OCI-LY7 (cell line): ENCODE results near the gene DBN1. TPM values are rescaled to one million over a fixed set of nuclear protein-coding genes. Genes with fewer than 3 reads are reported as not detected.

ENCODE experiments used
- BruUV-seq: library from RNA; stranded (reverse); fragments of 400-500 nt; replicated peaks from 2 replicates; lab custom pipeline; 2021; lab: Mats Ljungman, UMichigan
- CTCF ChIA-PET: fragments of 300-600 bp; sonication (Branson Sonifier 250); formaldehyde crosslinking; loops from one replicate; lab custom pipeline; 2022; ENCODE audit warnings: antibody characterized with exemption; ENCODE audit not compliant: unreplicated experiment; lab: Charles Lee
- POLR2A ChIA-PET: fragments of 300-600 bp; sonication (Branson Sonifier 250); formaldehyde crosslinking; loops from one replicate; lab custom pipeline; 2022; ENCODE audit warnings: antibody characterized with exemption; lab: Charles Lee
- DNase-seq: peaks from one replicate; pipeline ENCODE4 v3.0.0-alpha.2; 2015; ENCODE audit warnings: low spot score
- H2AFZ ChIP-seq: fragments of 200-600 bp; sonication (generic), shearing (Covaris generic); 2 replicates; pipeline ENCODE4 v1.6.1; 2014; ENCODE audit warnings: mild to moderate bottlenecking, antibody characterized with exemption, low read length, moderate library complexity
- H3K27ac ChIP-seq: fragments of 200-600 bp; sonication (generic); 2 replicates; pipeline ENCODE4 v1.5.1; 2014; ENCODE audit warnings: mixed run types, low read depth, mild to moderate bottlenecking, moderate library complexity, low read length, inconsistent platforms; ENCODE audit not compliant: poor library complexity, severe bottlenecking
- H3K36me3 ChIP-seq: fragments of 200-600 bp; sonication (generic); 2 replicates; pipeline ENCODE4 v1.6.1; 2014; ENCODE audit warnings: mild to moderate bottlenecking, antibody characterized with exemption, low read length, moderate library complexity, mixed read lengths; ENCODE audit not compliant: insufficient read depth
- H3K4me1 ChIP-seq: fragments of 200-600 bp; sonication (generic); 2 replicates; pipeline ENCODE4 v1.5.1; 2014; ENCODE audit warnings: mild to moderate bottlenecking, low read length; ENCODE audit not compliant: insufficient read depth, poor library complexity, severe bottlenecking
- H3K4me2 ChIP-seq: fragments of 200-600 bp; sonication (generic); 2 replicates; pipeline ENCODE4 v1.6.1; 2014; ENCODE audit warnings: mild to moderate bottlenecking, low read length
- H3K4me3 ChIP-seq: fragments of 200-600 bp; sonication (generic); 2 replicates; pipeline ENCODE4 v1.5.1; 2014; ENCODE audit warnings: mild to moderate bottlenecking, low read depth, low read length; ENCODE audit not compliant: poor library complexity, severe bottlenecking
- H3K79me2 ChIP-seq: fragments of 200-600 bp; sonication (generic); 2 replicates; pipeline ENCODE4 v1.6.1; 2016; ENCODE audit warnings: low read depth, mild to moderate bottlenecking, low read length, moderate library complexity, mixed read lengths; ENCODE audit not compliant: insufficient read depth
- H3K9me2 ChIP-seq: fragments of 200-600 bp; sonication (generic); 2 replicates; pipeline ENCODE4 v1.6.1; 2016; ENCODE audit warnings: mild to moderate bottlenecking, low read length, mixed read lengths; ENCODE audit not compliant: insufficient read depth
- H3K9me3 ChIP-seq: fragments of 200-600 bp; sonication (generic); 2 replicates; pipeline ENCODE4 v1.6.1; 2014; ENCODE audit warnings: mild to moderate bottlenecking, mixed run types, low read length, mixed read lengths
- H4K20me1 ChIP-seq: fragments of 200-600 bp; sonication (generic); 2 replicates; pipeline ENCODE4 v1.6.1; 2014; ENCODE audit warnings: mild to moderate bottlenecking, antibody characterized with exemption, low read length, moderate library complexity, mixed read lengths; ENCODE audit not compliant: insufficient read depth
- EZH2phosphoT487 ChIP-seq: fragments of 200-600 bp; sonication (generic); IDR thresholded peaks from 2 replicates; pipeline ENCODE4 v1.6.1; 2018; ENCODE audit warnings: low read depth, borderline replicate concordance, mild to moderate bottlenecking, mixed run types, antibody characterized with exemption, low read length, moderate library complexity, mixed read lengths
- intact Hi-C: fragments of 100-400 bp; cut with micrococcal nuclease; formaldehyde crosslinking; loops from one replicate; pipeline ENCODE4 v1.10.0; 2022; ENCODE audit not compliant: unreplicated experiment
- total RNA-seq, 2 experiments: library from RNA; depleted of rRNA in 1 of 2; stranded (reverse); fragments of >200 nt in 1 of 2; shearing (Covaris generic) in 1 of 2; gene quantifications; 2 replicates each; pipeline ENCODE4 v1.2.3, GENCODE V29; 2014 to 2022
- TF ChIP-seq, protein P1 (sequence below): fragments of 200-600 bp; sonication (generic); conservative IDR thresholded peaks from 2 replicates; pipeline ENCODE4 v1.5.1; 2014; ENCODE audit warnings: mild to moderate bottlenecking, antibody characterized with exemption, low read length, moderate library complexity, mixed read lengths

Gene DBN1
- total RNA-seq, 2 experiments from 2014 or later = 11.7 to 22.0 TPM

DNA sequence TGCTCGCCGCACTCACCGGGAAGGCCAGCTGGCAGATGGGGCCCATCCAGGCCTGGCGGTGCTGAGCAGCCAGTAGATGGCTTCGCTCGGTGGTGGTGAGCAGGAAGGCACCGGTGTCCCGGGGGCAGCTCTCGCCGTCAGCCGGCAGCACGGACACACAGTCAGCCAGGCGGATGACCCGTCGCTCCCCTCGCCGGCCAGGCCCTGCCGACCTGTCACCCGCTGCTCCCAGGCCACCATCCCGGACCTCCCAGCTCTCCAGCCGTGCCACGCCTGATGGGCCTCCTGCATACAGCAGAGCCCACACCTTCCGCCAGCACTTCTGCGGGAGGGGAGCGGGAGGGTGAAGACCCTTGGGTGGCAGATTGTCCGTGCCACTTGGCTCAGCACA lies 34.8 kb upstream of the DBN1 start:
- Histone ChIP-seq H3K9me2 (no peaks in the 10 kb centered on the region), H3K4me2 (peak overlapping the region; percentile 100), H3K4me3 (peak overlapping the region; percentile 77), H2AFZ (no peak overlapping the region), H3K36me3 (peaks cover 91% of the 10 kb centered on the region), H3K4me1 (peaks cover 73% of the 10 kb centered on the region), H3K79me2 (peaks cover 35% of the 10 kb centered on the region), H4K20me1 (no peaks in the 10 kb centered on the region), H3K9me3 (no peaks in the 10 kb centered on the region), H3K27ac (peak overlapping the region; percentile 95)
- CTCF ChIA-PET = interaction anchor here (0.6 to 1.9 kb wide), 7 partner anchors 8 to 98 kb away, joined by 3 to 5 read pairs (median 3); partner anchors contain the start of genes DDX41 and PDLIM7
- TF ChIP-seq, protein P1, sequence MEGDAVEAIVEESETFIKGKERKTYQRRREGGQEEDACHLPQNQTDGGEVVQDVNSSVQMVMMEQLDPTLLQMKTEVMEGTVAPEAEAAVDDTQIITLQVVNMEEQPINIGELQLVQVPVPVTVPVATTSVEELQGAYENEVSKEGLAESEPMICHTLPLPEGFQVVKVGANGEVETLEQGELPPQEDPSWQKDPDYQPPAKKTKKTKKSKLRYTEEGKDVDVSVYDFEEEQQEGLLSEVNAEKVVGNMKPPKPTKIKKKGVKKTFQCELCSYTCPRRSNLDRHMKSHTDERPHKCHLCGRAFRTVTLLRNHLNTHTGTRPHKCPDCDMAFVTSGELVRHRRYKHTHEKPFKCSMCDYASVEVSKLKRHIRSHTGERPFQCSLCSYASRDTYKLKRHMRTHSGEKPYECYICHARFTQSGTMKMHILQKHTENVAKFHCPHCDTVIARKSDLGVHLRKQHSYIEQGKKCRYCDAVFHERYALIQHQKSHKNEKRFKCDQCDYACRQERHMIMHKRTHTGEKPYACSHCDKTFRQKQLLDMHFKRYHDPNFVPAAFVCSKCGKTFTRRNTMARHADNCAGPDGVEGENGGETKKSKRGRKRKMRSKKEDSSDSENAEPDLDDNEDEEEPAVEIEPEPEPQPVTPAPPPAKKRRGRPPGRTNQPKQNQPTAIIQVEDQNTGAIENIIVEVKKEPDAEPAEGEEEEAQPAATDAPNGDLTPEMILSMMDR = no peak
- no peak for TF ChIP-seq EZH2phosphoT487
- POLR2A ChIA-PET = interaction anchor here (0.9 to 4.3 kb wide), 10 partner anchors 8 to 198 kb away, joined by 3 to 24 read pairs (median 4); partner anchors contain the start of genes DDX41, PDLIM7 and RGS14
- peak; percentile 50 for DNase-seq
- BruUV-seq = no TSS peak
- intact Hi-C loops = loop anchor here (1.0 to 10.0 kb wide), 5 partner anchors 47 to 607 kb away; partner anchors contain the start of genes FAM193B, GRK6, MXD3 and N4BP3

DNA sequence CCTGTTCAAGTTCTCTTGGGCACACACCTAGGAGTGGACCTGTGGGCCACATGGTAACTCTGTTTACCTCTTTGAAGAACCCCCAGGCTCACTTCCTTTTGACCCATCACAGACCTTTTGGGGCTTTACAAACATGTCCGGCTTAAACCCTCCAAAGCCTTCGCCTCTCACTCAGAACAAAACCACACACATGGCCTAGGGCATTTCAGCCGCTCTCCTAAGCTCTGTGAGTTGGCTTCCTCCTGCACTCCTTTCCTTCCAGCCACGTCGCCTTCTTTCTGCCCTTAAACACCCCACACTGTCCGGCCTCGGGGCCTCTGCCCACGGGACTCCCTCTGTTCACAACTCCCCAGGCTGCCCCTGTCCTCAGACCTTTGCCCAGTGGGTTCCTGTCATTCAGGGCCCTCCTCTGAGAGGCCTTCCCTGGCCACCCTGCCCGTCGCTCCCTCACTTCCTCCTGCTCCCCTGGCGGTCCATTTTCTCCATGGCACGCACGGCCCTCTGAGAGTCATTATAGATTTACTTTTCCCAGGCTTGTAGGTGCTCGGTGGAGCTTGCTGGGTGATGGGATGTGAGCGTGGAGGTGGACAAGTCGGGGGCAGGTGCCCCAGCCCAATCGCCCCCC lies 34.3 kb upstream of the DBN1 start:
- H3K9me3 ChIP-seq = no peaks in the 10 kb centered on the region
- H3K27ac ChIP-seq = peak overlapping the region; percentile 95
- CTCF ChIA-PET = interaction anchor here (0.8 to 1.4 kb wide), 3 partner anchors 9 to 98 kb away, joined by 3 read pairs; partner anchors contain the start of genes DDX41 and PDLIM7
- no peak overlapping the region for H2AFZ ChIP-seq
- peak; percentile 41 for DNase-seq
- no TSS peak for BruUV-seq
- H3K36me3 ChIP-seq = peaks cover 91% of the 10 kb centered on the region
- H3K79me2 ChIP-seq = peaks cover 35% of the 10 kb centered on the region
- no peaks in the 10 kb centered on the region for H3K9me2 ChIP-seq
- POLR2A ChIA-PET = interaction anchor here (1.2 to 4.3 kb wide), 7 partner anchors 8 to 150 kb away, joined by 3 to 24 read pairs (median 4); partner anchors contain the start of genes DDX41, PDLIM7 and RGS14
- H3K4me2 ChIP-seq = peak overlapping the region; percentile 100
- intact Hi-C loops = loop anchor here (1.0 to 10.0 kb wide), 5 partner anchors 47 to 607 kb away; partner anchors contain the start of genes FAM193B, GRK6, MXD3 and N4BP3
- H3K4me3 ChIP-seq = peak overlapping the region; percentile 77
- TF ChIP-seq, protein P1 = peak; percentile 36; the same call in 1 of the 2 replicates
- TF ChIP-seq EZH2phosphoT487 = no peak
- H3K4me1 ChIP-seq = peaks cover 78% of the 10 kb centered on the region
- no peaks in the 10 kb centered on the region for H4K20me1 ChIP-seq
